Hematopoietic multipotent progenitor cell treated with erythropoietin and hydrocortisone succinate and interleukin-3 and kit ligand, for 17 days (in vitro differentiated cells): ENCODE results near the gene SUSD5.
"Not testable (repeated sequence)": the region's sequence is repeated elsewhere in the genome, so short reads cannot be mapped to it uniquely, and the experiment has no call there.

Source experiments
- DNase-seq: peaks from one replicate; pipeline ENCODE4 v3.0.0-alpha.2; 2015; ENCODE audit warnings: low spot score

The SUSD5 gene

GRCh38 chr3:33115024-33115768, 103.4 kb downstream of the SUSD5 start:
- peak; percentile 48 for DNase-seq

DNA sequence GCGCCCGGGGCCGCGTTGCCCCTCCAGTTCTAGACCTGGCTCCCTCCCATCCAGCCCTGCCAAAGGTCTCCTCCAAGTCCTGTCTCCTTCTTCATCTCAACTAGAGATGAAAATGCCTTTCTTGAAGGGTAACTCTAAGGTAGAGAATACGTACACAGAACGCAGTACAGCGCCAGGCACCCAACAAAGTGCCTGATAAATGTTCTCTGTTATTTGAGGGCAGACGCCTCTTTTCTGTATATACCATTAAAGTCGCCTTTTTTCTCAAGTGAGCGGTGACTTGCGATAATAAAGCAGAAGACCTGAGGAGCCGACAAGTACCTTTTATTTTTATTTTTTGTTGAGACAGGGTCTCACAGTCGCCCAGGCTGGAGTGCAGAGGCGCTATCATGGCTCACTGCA, 104.0 kb downstream of the SUSD5 start:
- no peak for DNase-seq

DNA sequence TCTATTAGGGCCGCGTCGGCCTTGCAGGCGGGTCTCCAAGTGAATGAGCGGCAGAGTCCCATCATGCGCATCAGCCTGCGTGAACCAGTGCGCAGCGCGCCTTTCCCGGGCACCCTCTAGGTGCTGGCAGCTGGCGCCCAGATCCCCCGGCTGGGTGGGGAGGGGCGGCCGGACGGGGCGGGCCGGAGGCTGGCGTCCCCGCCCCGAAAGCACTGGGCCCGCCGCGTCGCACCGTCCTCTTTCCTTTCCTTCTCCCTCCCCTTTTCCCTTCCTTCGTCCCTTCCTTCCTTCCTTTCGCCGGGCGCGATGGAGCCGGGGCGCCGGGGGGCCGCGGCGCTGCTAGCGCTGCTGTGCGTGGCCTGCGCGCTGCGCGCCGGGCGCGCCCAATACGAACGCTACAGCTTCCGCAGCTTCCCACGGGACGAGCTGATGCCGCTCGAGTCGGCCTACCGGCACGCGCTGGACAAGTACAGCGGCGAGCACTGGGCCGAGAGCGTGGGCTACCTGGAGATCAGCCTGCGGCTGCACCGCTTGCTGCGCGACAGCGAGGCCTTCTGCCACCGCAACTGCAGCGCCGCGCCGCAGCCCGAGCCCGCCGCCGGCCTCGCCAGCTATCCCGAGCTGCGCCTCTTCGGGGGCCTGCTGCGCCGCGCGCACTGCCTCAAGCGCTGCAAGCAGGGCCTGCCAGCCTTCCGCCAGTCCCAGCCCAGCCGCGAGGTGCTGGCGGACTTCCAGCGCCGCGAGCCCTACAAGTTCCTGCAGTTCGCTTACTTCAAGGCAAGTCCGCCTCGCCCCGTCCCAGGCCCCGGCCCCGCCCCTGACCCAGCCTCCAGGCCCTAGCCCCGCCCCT, 104.6 kb downstream of the SUSD5 start, which contains the start of gene CRTAP:
TSS of gene CRTAP (plus strand) at position 243 of the 850 bp plus-strand sequence. CDS start at position 307, 64 bp downstream.
- peak; percentile 87 for DNase-seq

- no peak for DNase-seq
Measured at GRCh38 chr3:33111581-33111980, 107.0 kb downstream of the SUSD5 start.

DNA sequence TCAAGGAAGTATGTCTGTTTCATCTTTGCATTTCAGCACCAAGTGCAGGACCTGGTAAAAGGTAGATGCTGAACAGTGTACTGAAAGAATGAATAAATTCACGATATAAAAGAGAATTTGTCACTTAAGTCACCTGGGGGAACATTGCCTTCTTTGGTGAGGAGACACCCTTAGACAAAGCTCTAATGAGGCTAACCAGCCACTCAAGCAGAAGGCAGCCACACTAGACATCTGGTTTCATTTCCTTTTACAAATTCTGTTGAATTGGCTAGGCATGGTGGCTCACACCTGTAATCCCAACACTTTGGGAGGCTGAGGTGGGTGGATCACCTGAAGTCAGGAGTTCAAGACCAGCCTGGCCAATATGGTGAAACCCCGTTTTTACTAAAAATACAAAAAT, 111.8 kb downstream of the SUSD5 start:
- DNase-seq, result not testable (repeated sequence)

- DNase-seq, result no peak
Measured at GRCh38 chr3:33105341-33105948, 113.2 kb downstream of the SUSD5 start.

DNA sequence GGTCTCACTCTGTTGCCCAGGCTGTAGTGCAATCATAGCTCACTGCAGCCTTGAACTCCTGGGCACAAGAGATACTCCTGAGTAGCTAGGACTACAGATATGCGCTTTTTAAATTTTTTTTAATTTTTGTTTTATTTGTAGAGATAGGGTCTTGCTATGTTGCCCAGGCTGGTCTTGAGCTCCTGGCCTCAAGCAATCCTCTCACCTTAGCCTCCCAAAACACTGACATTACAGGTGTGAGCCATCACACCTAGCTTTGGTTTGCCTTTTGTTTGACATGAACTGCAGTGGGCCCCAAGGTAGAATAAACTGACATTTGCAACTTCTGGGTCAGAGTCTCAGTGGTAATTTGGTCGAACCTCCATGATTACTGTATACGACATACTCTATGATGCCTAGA, 113.8 kb downstream of the SUSD5 start:
- no peak for DNase-seq

GRCh38 chr3:33103480-33103879, 115.1 kb downstream of the SUSD5 start:
- no peak for DNase-seq

DNA sequence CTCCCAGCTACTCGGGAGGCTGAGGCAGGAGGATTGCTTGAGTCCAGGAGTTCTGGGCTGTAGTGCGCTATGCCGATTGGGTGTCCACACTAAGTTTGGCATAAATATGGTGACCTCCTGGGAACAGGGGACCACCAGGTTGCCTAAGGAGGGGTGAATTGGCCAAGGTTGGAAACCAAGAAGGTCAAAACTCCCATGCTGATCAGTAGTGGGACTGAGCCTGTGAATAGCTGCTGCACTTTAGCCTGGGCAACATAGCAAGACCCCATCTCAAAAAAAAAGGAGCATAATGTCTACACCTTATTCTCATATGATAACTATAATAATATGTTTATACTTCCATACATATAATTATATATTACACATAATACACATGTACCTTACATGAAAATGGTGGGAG, 115.6 kb downstream of the SUSD5 start:
- no peak for DNase-seq

DNA sequence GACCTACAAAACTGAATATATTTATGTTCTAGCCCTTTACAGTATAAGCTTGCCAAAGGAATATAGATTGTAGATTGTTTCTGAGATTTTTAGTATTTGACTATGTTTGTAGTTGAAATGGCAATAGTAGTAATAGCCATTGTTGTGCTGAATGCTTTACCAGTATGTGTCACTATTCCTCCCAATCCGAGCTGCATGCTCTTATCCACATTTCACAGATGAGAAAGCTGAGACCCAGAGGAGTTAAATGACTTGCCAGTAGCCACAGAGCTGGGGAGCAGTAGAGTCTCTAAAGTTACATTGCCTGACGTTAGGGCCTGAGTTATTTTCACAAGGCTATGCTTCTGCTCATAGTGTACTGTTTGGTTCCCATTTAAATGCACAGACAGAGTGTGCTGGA, 118.4 kb downstream of the SUSD5 start:
- DNase-seq, result no peak
